H4 (cell line): Measurements from ENCODE around the gene POU1F1. TPM values are rescaled to one million over a fixed set of nuclear protein-coding genes. Genes with fewer than 3 reads are reported as not detected.
A peak's percentile ranks its signal among the peaks of the same experiment; 100 is the strongest.
"Not testable (repeated sequence)": the region's sequence is repeated elsewhere in the genome, so short reads cannot be mapped to it uniquely, and the experiment has no call there.

Experiments
- DNase-seq: peaks from one replicate; pipeline ENCODE4 v3.0.0-alpha.2; 2015; ENCODE audit warnings: low spot score
- total RNA-seq: library from RNA; depleted of rRNA; stranded (reverse); fragments of >200 nt; shearing (Covaris generic); gene quantifications from 2 replicates; pipeline ENCODE4 v1.2.3, GENCODE V29; 2014; rRNA removed

Gene POU1F1
- total RNA-seq: not detected in 2 replicates

DNA sequence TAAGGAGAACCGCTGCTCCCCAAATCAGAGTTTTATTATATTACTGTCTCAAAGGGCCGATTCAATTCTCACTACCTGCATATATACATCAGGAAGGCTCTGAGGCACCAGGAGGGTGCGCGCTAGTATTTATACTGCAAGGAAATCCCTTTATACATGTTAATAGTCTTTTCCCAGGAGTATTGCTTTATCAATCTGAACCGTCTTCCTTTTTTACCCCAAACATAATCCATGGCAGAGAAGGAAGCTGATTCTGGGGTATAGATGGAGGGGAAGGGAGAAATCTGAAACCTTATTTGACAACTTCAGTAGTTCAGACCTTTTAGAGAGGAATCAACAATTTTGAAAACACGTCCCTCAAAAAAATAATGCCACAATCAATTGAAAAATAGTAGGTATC, at the start of gene POU1F1:
Gene POU1F1, minus strand, starts transcription at position 101 of the 400 bp plus-strand sequence. CDS start 122 bp downstream, outside the sequence.
- no peak for DNase-seq

DNA sequence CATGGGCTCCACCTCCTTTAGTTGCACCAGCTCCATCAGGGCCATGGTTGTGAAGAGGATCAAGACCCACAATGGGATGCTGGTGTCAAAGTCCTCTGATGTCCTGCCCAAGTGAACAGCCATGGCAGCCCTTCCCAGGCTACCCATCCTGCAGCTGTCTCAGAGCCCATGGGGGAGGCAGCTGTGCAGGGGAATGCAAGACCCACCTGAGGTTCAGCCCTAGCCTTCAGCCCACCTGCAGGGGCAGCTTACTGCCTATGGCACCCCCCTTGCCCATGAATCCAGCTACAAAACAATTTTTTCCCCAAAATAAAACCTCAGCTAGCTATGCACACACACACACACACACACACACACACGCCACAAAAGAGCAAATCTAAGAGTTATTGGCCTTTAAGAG, 48.2 kb upstream of the POU1F1 start:
- DNase-seq: no peak

DNA sequence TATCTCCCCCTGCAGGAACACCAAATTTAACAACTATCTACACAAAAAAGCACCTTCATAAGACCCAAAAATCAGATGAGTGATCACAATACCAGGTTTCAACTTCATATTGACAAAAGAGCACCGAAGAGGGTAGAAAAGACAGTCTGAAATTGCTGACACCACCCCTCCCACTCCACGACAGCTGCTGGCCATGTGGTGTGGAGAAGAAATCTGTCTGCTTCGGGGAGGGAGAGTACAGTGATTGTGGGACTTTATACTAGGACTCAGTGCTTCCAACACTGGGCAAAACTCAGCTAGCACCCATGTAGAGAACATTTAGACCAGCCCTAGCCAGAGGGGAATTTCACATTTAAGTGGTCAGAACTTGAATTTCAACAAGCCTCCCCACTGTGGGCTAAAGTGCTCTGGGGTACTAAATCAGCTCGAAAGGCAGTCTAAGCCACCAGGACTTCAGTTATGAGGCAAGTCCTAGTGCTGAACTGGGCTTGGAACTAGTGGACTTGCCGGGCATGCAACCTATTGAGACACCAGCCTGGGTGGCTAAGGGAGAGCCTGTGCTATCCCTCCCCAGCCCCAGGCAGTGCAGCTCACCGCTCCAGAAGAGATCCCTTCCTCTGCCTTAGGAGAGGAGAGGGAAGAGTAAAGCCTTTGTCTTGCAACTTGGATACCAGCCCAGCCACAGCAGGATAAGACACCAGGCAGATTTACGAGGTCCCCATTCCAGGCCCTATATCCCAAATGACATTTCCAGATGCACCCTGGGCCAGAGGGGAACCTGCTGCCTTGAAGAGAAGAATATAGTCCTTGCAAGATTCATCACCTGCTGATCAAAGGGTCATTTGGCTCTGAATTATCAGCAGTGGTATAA, 44.6 kb upstream of the POU1F1 start:
- DNase-seq: no peak

GRCh38 chr3:87318617-87319021, 42.2 kb upstream of the POU1F1 start:
- no peak for DNase-seq

DNA sequence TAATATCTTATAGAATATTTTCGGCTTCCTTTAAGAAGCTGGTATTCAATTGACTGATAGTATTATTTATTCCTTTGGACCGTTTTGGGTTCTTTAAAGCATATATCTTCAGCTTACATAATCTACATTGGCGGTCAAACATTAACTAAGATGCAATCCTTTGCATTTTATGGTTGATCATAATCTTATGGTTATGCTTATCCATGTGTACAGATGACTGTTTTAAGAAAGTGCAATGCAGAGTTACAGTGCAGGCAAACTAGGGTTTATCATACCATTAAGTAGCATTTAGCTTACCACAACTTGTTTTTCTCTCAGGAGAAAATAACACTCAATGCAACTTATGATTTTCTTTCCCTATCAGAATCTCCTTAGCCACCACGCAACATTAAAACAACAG, 41.4 kb upstream of the POU1F1 start:
- DNase-seq: no peak

- DNase-seq: no peak
Measured at GRCh38 chr3:87313641-87314040, 37.3 kb upstream of the POU1F1 start.

- DNase-seq: no peak
Measured at GRCh38 chr3:87311309-87311708, 34.9 kb upstream of the POU1F1 start.

GRCh38 chr3:87309601-87310000, 33.2 kb upstream of the POU1F1 start:
- no peak for DNase-seq

- DNase-seq: no peak
Measured at GRCh38 chr3:87307805-87308204, 31.4 kb upstream of the POU1F1 start.

GRCh38 chr3:87305517-87305916, 29.1 kb upstream of the POU1F1 start:
- no peak for DNase-seq

DNA sequence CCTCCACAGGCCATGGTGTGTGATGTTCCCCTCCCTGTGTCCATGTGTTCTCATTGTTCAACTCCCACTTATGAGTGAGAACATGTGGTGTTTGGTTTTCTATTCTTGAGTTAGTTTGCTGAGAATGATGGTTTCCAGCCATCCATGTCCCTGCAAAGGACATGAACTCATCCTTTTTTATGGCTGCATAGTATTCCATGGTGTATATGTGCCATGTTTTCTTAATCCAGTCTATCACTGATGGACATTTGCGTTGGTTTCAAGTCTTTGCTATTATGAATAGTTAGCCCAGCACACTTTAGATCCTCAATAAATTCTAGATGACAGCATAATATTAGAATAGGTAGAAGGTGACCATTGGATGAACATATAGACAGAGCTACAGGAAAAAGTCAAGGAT, 28.6 kb upstream of the POU1F1 start:
- not testable (repeated sequence) for DNase-seq

- peak; percentile 24 for DNase-seq
Measured at GRCh38 chr3:87298111-87298718, 21.8 kb upstream of the POU1F1 start.

- DNase-seq: no peak
Measured at GRCh38 chr3:87288446-87288845, 12.1 kb upstream of the POU1F1 start.

- DNase-seq: no peak
Measured at GRCh38 chr3:87287011-87287410, 10.6 kb upstream of the POU1F1 start.

DNA sequence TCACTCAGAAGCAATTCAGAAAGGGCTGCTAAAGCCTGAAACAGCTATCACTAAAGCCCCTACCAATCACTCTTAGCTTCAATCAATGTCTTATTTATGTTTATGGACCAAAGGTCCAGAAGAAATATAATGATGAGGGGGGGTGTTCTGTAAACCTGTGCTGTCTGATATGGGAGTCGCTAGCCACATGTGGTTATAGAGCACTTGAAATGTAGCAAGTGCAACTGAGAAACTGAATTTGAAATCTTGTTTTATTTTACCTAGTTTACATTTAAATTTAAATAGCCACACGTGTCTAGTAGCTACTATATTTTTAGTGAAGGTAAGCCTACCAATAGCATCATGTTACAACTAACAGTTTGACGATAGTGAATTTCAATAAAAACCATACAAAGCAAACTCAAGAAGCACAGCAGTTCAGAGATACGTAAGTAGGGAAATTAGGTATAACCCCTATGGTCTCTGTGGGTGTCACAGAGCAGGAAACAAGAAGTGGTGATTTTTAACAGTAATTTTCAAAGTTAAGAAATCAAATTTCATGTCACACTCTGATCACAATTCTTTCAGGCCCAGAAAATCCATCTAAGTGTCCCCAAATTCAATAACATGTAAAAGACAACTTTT, 3.6 kb downstream of the POU1F1 start:
- DNase-seq: no peak

DNA sequence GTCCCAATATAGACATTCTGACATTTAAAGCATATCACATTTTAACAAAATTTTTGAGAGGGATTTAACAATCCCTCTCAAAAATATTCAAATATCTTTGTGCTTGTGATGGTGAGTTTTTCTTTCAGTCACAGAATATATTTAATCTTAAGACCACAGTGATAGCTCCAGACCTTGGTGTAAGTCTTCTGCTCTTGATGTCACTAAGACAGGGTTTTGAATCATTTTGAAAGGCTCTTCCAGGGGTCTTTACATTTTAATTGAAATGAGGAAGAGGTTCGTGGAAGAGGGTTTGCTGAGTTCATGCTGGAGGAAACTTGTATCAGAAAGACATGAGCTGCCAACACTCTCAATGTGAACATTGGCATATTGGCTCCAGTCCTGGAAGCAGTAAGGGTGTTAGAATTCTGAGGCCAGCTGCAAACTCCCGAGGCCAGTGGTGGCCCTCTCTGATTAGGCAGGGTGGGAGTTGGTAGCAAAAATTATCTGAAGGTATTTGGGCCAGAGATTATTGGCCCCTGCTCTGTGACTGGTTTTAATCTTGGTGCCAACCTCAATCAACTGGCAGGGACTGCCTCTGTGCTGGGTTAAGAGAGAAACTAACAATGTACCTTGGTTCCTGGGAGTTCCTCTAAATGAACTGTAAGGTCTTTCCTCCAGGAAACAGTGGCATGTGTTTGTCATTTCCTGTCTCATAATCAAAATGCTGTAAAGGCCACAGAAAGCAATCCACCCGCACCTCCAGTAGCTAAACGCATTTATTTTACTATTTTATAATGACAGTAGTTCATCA, 5.3 kb downstream of the POU1F1 start:
- no peak for DNase-seq

DNA sequence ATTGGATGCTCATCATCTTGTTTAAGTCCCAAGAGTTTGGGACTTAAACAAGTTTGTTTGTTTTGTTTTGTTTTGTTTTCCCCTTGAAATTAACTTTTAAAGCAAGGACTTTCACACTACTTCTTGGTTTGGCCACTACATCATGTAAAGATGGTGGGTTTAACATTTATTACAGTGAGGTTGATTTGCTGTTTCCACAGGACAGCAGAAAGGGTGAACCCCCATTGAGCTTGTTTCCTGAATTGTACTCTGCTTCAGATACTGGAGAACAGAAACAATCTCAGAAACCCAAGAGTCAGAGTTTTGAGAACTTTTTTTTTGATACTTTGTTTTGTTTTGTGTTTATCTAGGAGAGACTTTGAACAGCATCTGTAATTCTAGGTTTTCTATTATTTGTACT, 6.7 kb downstream of the POU1F1 start:
- DNase-seq: no peak

DNA sequence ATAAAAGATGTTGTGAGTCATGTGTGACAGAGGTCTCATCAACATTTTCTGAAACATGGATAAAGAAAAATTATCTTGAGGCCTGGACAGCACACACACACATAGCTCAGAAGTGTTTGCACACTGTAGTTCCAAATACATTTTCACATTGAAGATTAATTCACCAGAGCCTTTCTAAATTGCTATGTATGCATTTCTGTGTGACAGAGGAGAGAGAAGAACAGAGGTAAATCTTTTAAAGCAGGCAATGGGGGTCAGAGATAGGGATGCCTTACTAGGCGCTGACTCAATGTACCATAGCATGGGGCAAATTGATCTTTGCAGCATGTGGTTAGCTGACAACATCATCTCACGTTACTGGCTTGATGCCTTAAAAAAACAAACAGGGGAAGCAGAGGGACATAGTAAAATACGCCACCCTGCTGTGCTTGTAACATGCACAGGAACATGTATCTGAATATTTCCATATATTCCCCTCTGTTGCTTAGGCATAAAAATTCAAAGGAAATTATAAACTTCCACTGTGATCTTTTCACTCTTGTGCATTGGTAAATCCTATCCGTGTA, 7.7 kb downstream of the POU1F1 start:
- peak; percentile 1 for DNase-seq

DNA sequence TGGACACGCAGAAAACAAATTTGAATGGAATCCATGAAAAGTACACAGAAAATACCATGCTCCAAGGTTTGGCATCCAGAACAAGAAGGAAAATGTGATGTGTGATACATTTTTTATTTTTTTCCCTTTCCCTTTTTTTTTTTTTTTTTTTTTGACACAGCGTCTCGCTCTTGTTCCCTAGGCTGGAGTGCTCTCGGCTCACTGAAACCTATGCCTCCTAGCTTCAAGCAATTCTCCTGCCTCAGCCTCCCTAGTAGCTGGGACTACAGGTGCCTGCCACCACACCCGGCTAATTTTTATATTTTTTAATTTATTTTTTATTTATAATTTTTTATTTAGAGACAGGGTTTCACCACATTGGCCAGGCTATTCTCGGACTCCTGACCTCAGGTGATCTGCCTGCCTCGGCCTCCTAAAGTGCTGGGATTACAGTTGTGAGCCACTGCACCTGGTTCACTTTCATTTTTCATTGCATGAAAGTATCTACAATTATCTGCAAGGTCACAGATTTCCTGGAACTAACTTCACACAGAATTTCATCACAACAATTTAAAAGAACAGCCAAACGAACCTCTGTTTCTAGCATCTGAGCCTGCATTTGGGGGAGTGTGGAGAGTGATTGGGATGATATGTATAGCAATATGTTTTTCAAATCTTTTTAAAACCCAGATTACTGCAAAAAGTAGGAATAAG, 8.3 kb downstream of the POU1F1 start:
- DNase-seq: no peak

DNA sequence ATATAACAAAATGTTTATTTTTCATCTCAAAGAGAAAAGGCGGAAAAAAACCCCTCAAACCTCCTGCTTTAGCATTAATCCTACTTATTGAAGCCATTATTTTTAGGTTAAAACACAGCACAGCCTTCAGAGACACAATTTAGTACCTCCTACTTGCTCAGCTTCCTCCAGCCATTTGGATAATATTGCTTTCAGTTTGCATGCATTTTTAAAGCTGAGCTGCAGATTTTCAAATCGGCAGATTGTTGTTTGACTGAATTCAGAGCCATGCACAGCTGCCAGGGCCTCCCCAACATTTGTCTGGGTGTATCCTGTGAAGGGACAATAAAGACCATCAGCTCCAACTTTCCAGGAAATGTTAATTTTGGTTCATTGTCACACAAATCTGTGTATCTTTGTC, 14.5 kb downstream of the POU1F1 start:
- no peak for DNase-seq

DNA sequence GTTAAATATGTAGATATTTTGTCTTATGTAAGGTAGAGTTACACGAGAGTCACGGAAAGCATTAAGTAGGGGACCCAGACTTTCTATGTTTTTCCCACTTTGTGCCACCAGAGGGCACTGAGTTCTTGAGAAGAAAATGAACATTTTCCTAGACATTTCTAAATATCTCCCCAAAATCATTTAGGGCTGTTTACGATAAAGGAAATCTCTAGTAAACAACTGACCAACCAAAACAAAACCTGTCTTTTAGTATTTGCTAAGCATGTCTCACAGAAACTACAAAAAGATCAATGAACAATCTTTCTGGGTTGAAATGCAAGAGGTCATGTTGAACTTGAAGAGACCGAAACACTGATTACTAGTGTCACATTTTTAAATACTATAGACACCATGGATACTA, 16.1 kb downstream of the POU1F1 start:
- DNase-seq: peak; percentile 4
